CD14-positive monocyte (primary cell): ENCODE data around the gene BTAF1. TPM values are rescaled to one million over a fixed set of nuclear protein-coding genes. Genes with fewer than 3 reads are reported as not detected.

ENCODE experiments used
- DNase-seq, 3 donors: peaks; one replicate each; pipeline ENCODE4 v3.0.0-alpha.2; 2011 to 2022
- H2AFZ ChIP-seq: 2 replicates; pipeline ENCODE4 v1.6.0; 2012; ENCODE audit warnings: mild to moderate bottlenecking, low read depth, low read length, inconsistent platforms; ENCODE audit not compliant: insufficient read depth, poor library complexity, severe bottlenecking
- H3K27ac ChIP-seq, 2 donors: 1 replicate in 1 of 2; 2 replicates in 1 of 2; pipeline ENCODE4 v1.5.1; 2012 to 2013; ENCODE audit warnings: low read length in 2 of 2, control low read depth in 1 of 2, inconsistent platforms in 1 of 2, low read depth in 1 of 2, mild to moderate bottlenecking in 1 of 2
- H3K27me3 ChIP-seq, 2 donors: one replicate each; pipeline versions ENCODE4 v1.6.0 to v1.6.1; 2011 to 2013; ENCODE audit warnings: low read length in 2 of 2; ENCODE audit not compliant: control insufficient read depth in 2 of 2, insufficient read depth in 2 of 2
- H3K36me3 ChIP-seq, 2 donors: replicated peaks in 1 of 2; 1 replicate in 1 of 2; 2 replicates in 1 of 2; pipeline versions ENCODE4 v1.5.1 to v1.6.1; 2012 to 2013; ENCODE audit warnings: low read length in 2 of 2, control low read depth in 1 of 2, inconsistent platforms in 1 of 2, mild to moderate bottlenecking in 1 of 2; ENCODE audit not compliant: insufficient read depth in 2 of 2, control insufficient read depth in 1 of 2
- H3K4me1 ChIP-seq, 2 donors: 1 replicate in 1 of 2; 2 replicates in 1 of 2; pipeline versions ENCODE4 v1.5.1 to v1.6.1; 2012 to 2013; ENCODE audit warnings: low read length in 2 of 2, control low read depth in 1 of 2, inconsistent platforms in 1 of 2, mild to moderate bottlenecking in 1 of 2, moderate library complexity in 1 of 2; ENCODE audit not compliant: insufficient read depth in 2 of 2, control insufficient read depth in 1 of 2
- H3K4me2 ChIP-seq: replicated peaks from 2 replicates; pipeline ENCODE3; 2012; ENCODE audit warnings: low read length, moderate library complexity, mild to moderate bottlenecking; ENCODE audit not compliant: poor library complexity, severe bottlenecking; ENCODE audit errors: extremely low read depth
- H3K4me3 ChIP-seq, 3 experiments: fragments of 200-600 bp in 1 of 3; sonication (generic) in 1 of 3; replicated peaks in 1 of 3; 1 replicate in 2 of 3; 2 replicates in 1 of 3; pipeline ENCODE4 v1.5.1; 2011 to 2013; ENCODE audit warnings: low read length in 3 of 3, mild to moderate bottlenecking in 3 of 3, control low read depth in 2 of 3, low read depth in 2 of 3, inconsistent platforms in 1 of 3, moderate library complexity in 1 of 3
- H3K79me2 ChIP-seq: 2 replicates; pipeline ENCODE4 v1.6.0; 2012; ENCODE audit warnings: mild to moderate bottlenecking, control low read depth, inconsistent platforms, low read length, moderate library complexity; ENCODE audit not compliant: insufficient read depth
- H3K9ac ChIP-seq: 2 replicates; pipeline ENCODE4 v1.6.0; 2017; ENCODE audit warnings: low read length, mild to moderate bottlenecking; ENCODE audit not compliant: insufficient read depth, poor library complexity, severe bottlenecking
- H3K9me3 ChIP-seq, 2 donors: replicated peaks in 1 of 2; 1 replicate in 1 of 2; 2 replicates in 1 of 2; pipeline versions ENCODE4 v1.5.1 to v1.6.1; 2012 to 2013; ENCODE audit warnings: low read length in 2 of 2, control low read depth in 1 of 2; ENCODE audit not compliant: control insufficient read depth in 1 of 2, insufficient read depth in 1 of 2
- H4K20me1 ChIP-seq: 2 replicates; pipeline ENCODE4 v1.6.0; 2012; ENCODE audit warnings: mild to moderate bottlenecking, low read length, control low read depth, moderate library complexity; ENCODE audit not compliant: insufficient read depth
- H3K27ac Mint-ChIP-seq, 7 donors: one replicate each; pipeline ENCODE4 v1.8.0; 2020; ENCODE audit warnings: mild to moderate bottlenecking in 7 of 7, mixed read lengths in 7 of 7, moderate library complexity in 6 of 7, inconsistent platforms in 2 of 7
- H3K27me3 Mint-ChIP-seq, 3 donors: one replicate each; pipeline ENCODE4 v1.8.0; 2021 to 2022; ENCODE audit warnings: low read depth in 3 of 3, mild to moderate bottlenecking in 3 of 3, mixed read lengths in 3 of 3, moderate library complexity in 3 of 3, inconsistent platforms in 1 of 3
- H3K36me3 Mint-ChIP-seq, 2 donors: one replicate each; pipeline ENCODE4 v1.8.0; 2020; ENCODE audit warnings: mixed read lengths in 2 of 2, inconsistent platforms in 1 of 2, mild to moderate bottlenecking in 1 of 2
- H3K4me1 Mint-ChIP-seq: one replicate; pipeline ENCODE4 v1.8.0; 2020; ENCODE audit warnings: mild to moderate bottlenecking, mixed read lengths
- H3K4me3 Mint-ChIP-seq, 2 donors: one replicate each; pipeline ENCODE4 v1.8.0; 2020; ENCODE audit warnings: mild to moderate bottlenecking in 2 of 2, mixed read lengths in 2 of 2, moderate library complexity in 1 of 2
- H3K9me3 Mint-ChIP-seq, 7 donors: one replicate each; pipeline ENCODE4 v1.8.0; 2020 to 2022; ENCODE audit warnings: mixed read lengths in 7 of 7, mild to moderate bottlenecking in 6 of 7, moderate library complexity in 6 of 7, inconsistent platforms in 2 of 7
- CTCF ChIP-seq: fragments of 200-600 bp; IDR thresholded peaks from one replicate; pipeline ENCODE4 v1.8.0; 2022; ENCODE audit warnings: antibody characterized with exemption, mild to moderate bottlenecking
- WGBS: methylation state at CpG from one replicate; pipeline ENCODE4 v1.1.5; 2013; ENCODE audit warnings: missing lambda C conversion rate; ENCODE audit not compliant: insufficient coverage; 5-methylcytosine and 5-hydroxymethylcytosine counted together
- intact Hi-C, 2 donors: fragments of 100-400 bp; cut with micrococcal nuclease; formaldehyde crosslinking; loops; one replicate each; pipeline versions ENCODE4 v1.15.0 to v1.15.1; 2023
- polyA plus RNA-seq, 3 donors: library from polyadenylated mRNA; depleted of rRNA in 1 of 3; unstranded in 2 of 3; stranded (reverse) in 1 of 3; fragments of 300-500 nt in 2 of 3; fragments of >200 nt in 1 of 3; fragmentation: Illumina TruSeq in 2 of 3; gene quantifications; 1 replicate in 2 of 3; 2 replicates in 1 of 3; pipeline ENCODE4 v1.2.3, GENCODE V29; 2012 to 2021

The BTAF1 gene
- polyA plus RNA-seq, 3 donors, result 3.7 to 59.8 (median 5.1) TPM

GRCh38 chr10:91983416-91983815, 59.8 kb downstream of the BTAF1 start:
- no peak overlapping the region for H3K27ac ChIP-seq
- H3K4me1 Mint-ChIP-seq, result peaks cover 6% of the 10 kb centered on the region
- no peaks in the 10 kb centered on the region for H3K4me1 ChIP-seq
- H3K9ac ChIP-seq, result no peak overlapping the region
- peaks cover 76 to 99% of the 10 kb centered on the region in 2 donors for H3K36me3 ChIP-seq
- no peaks in the 10 kb centered on the region for H3K27me3 ChIP-seq
- H2AFZ ChIP-seq, result no peak overlapping the region
- no peaks in the 10 kb centered on the region for H3K27me3 Mint-ChIP-seq
- H3K9me3 ChIP-seq, result no peaks in the 10 kb centered on the region
- H3K4me3 Mint-ChIP-seq, result no peak overlapping the region
- intact Hi-C loops, result no loop called here
- peak overlapping the region in 1 of 7 donors; percentile 2 for H3K27ac Mint-ChIP-seq
- TF ChIP-seq CTCF, result no peak
- H3K36me3 Mint-ChIP-seq, result peaks cover 75 to 86% of the 10 kb centered on the region in 2 donors
- H3K9me3 Mint-ChIP-seq, result no peaks in the 10 kb centered on the region
- peaks cover 2% of the 10 kb centered on the region for H3K79me2 ChIP-seq
- H3K4me3 ChIP-seq, result no peak overlapping the region
- no peak for DNase-seq
- H4K20me1 ChIP-seq, result peaks cover 4% of the 10 kb centered on the region
- no peak overlapping the region for H3K4me2 ChIP-seq

- no peak overlapping the region for H3K4me2 ChIP-seq
- DNase-seq, result no peak
- H4K20me1 ChIP-seq, result peaks cover 4% of the 10 kb centered on the region
- peaks cover 66 to 88% of the 10 kb centered on the region in 2 donors for H3K36me3 ChIP-seq
- H3K4me1 ChIP-seq, result no peaks in the 10 kb centered on the region
- peaks cover 68 to 90% of the 10 kb centered on the region in 2 donors for H3K36me3 Mint-ChIP-seq
- H3K4me3 ChIP-seq, result no peak overlapping the region
- no peak overlapping the region for H3K4me3 Mint-ChIP-seq
- no peak for TF ChIP-seq CTCF
- H3K9me3 Mint-ChIP-seq, result no peaks in the 10 kb centered on the region
- H3K27me3 ChIP-seq, result no peaks in the 10 kb centered on the region
- H3K27me3 Mint-ChIP-seq, result no peaks in the 10 kb centered on the region
- H3K79me2 ChIP-seq, result no peaks in the 10 kb centered on the region
- peak overlapping the region in 1 of 2 donors; percentile 15 for H3K27ac ChIP-seq
- peak overlapping the region in 4 of 7 donors; percentile 19 to 83 (median 40) for H3K27ac Mint-ChIP-seq
- intact Hi-C loops, result no loop called here
- H3K9me3 ChIP-seq, result no peaks in the 10 kb centered on the region
- no peak overlapping the region for H2AFZ ChIP-seq
- no peak overlapping the region for H3K9ac ChIP-seq
- peaks cover 6% of the 10 kb centered on the region for H3K4me1 Mint-ChIP-seq
- WGBS, result 67% methylated on average over 4 of the region's 8 CpGs
Measured at GRCh38 chr10:91987397-91988037, 63.9 kb downstream of the BTAF1 start.
